ENCODE measurements around the gene POLR3G.
A peak's percentile ranks its signal among the peaks of the same experiment; 100 is the strongest.

Gene POLR3G

GRCh38 chr5:90504743-90505142 is 30.1 kb downstream of the POLR3G start:
- DNase-seq = no peak

DNA sequence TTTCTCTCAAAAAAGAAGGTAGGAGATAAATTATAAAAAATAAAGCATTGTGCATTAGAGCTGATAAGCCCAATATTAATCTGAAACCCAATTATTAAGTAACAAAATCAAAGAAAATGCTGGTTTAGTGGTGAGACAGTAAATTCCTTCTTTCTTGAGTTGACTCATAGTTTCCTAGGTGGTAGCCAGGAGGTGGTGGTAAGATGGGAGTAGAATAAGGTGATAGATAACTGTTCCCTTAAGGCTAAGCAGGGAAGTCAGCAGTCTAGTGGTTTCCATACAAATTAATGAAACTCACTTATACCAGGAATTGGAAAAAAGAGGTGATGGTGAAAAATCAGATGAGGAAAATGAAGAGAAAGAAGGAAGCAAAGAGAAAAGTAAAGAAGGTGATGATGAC is 31.6 kb downstream of the POLR3G start:
- DNase-seq = no peak

DNA sequence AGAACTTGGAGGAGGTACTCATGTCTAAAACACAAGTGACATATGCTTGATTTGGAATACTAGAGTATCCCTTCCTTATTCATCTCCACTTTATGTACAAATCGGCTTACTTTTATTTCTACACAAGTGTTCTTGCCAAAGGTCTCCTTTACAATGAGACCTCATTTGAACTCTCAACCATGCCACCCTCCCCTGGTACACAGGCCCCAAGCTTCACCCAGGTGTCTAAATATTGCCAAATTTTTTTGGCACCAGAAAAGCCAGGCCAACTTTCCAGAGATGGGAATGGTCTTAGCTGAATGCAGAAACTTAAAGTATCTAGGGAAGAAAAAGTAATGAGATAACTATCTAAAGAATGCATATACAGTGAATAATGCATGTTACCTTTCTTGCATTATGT is 35.8 kb downstream of the POLR3G start:
- no peak for DNase-seq

DNA sequence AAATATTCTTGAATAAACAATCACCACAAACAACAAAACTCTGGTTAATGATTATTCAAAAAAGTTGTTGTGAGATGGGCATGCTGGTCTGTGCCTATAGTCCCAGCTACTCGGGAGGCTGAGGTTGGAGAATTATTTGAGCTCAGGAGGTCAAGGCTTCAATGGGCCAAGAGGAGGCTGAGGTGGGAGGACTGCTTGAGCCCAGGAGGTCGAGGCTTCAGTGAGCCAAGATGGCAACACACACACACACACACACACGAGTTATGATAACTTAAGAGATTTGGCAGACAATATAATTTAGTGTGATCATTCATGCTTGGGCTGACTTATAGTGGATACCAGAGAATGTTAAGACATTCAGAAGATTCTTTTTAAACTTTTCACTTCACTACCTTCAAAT is 39.9 kb downstream of the POLR3G start:
- DNase-seq = no peak

DNA sequence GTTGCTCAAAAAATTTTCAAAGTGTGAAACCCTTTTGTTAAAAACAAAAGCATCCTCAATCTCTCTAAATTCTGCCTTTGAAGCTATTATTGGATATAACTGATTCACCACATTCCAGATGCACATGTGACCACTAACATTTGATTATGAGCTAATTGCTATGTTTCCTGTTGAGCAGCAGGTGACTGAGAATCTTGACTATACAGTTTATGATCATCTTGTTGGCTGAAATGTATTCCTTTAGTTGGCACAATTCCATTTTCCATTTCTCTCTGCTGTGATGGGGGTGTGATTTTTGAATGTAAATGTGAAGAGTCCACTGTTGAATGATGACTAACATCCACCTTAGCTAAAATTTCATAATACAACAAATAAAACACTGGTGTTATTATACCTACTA is 44.0 kb downstream of the POLR3G start:
- no peak for DNase-seq

- no peak for DNase-seq
Observed at GRCh38 chr5:90519081-90519480, 44.4 kb downstream of the POLR3G start.

- peak; percentile 66 for DNase-seq
Observed at GRCh38 chr5:90528601-90529193, 54.0 kb downstream of the POLR3G start.

DNA sequence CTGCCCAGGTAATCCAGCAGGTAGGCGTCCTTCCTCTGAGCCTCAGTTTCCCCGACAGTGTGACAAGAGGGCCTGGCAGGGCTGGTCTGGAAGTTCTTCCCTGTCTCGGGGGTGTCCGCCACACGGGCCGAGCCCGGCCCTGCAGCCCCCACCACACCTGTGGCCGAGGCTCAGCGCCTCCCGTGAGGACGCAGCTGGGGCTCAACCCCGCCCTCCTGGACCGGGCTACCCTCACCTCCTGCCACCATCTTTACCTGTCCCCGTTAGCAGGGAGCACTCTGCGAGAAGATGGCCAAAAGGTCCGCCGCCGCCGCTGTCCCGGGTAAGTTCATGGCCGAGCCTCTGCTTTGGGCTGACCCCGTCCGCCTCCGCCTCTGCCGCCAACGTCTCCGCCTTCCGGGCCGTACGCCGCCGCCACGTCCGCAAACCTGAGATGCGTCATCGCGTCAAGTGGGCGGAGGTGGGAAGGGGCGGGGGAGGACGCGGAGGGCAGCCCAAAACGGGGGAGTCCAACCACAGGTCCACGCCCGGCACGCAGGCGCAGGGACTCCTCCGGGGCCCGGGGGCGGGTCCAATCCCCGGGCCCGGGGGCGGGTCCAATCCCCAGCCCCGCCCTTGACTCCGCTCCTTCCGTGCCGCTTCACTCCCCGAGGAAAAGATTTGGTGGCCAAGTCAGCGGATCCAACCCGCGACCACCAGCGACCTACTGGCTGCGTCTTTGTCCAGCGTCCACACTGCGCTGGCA is 54.7 kb downstream of the POLR3G start, which contains the start of gene LYSMD3:
TSS of gene LYSMD3 (minus strand) at position 391 of the 745 bp plus-strand sequence. CDS start 4,295 bp downstream, outside the sequence.
- peak; percentile 92 for DNase-seq

DNA sequence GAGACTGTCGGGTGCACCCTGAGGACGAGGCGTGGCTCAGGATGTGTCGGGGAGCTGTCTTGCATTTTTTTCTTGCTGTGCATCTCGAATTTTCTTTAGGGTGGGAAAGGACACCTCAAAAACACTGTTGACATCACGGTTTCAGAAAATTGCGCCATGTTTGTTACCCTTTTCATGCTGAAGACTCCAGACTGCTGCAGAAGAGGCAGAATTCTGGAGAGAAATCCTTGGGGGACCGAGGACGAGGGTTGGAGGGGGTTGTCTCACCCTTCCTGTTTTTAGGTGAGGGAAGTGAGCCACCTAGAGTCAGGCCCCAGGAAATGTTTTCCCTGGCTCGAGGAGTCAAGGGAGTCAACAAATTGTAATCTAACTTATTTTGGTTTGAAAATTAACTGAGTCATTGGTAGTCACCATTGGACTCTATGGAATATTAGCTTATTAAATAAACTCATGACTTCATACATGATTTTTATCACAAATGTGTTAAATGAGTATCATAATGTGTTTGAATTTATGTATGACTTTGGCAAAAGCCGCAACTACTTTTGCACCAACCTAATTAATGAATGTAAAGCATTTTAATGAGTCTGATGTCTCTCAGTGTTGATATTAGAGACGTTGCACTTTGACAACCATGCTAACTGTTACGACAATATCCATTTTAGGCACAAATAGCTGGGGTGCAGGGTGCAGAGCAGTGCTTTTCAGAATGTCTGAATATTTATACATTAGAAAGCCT is 55.4 kb downstream of the POLR3G start:
- peak; percentile 66 for DNase-seq

DNA sequence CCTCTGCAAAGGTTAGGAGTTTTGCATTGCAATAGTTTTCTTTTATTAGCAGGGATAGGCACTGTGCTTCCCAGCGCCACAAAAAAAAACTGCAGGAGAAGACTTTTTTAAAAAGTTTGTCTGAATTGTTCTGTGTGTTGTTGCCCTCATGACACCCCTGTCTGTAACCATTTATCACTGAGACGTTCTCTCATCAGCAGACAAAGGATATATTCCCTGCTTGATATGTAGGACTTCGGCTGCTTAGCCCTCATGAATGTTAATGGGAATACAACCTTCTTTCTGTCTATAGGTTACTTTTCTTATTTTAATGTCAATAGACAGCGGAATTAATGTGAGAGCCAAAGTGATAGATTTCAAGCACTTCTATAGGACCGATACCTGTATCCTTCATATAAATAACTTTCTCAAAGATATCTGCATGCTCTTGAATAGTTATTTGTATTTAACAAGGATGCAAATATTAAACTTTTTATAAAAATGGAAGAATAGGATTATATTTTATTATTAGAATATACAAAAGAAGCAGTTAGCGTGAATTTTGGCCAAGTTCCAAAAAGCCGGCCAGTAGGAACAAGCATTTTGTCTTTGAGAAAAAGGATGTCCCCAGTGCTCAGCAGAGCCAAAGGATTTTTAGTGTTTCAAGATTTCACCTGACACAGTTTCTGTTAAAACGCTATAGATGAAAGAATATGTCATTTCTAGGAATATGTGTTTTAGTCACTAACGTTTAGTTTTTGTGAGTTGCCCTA is 56.2 kb downstream of the POLR3G start:
- no peak for DNase-seq

- DNase-seq = no peak
Observed at GRCh38 chr5:90533794-90534193, 59.1 kb downstream of the POLR3G start.

- no peak for DNase-seq
Observed at GRCh38 chr5:90534922-90535321, 60.3 kb downstream of the POLR3G start.

DNA sequence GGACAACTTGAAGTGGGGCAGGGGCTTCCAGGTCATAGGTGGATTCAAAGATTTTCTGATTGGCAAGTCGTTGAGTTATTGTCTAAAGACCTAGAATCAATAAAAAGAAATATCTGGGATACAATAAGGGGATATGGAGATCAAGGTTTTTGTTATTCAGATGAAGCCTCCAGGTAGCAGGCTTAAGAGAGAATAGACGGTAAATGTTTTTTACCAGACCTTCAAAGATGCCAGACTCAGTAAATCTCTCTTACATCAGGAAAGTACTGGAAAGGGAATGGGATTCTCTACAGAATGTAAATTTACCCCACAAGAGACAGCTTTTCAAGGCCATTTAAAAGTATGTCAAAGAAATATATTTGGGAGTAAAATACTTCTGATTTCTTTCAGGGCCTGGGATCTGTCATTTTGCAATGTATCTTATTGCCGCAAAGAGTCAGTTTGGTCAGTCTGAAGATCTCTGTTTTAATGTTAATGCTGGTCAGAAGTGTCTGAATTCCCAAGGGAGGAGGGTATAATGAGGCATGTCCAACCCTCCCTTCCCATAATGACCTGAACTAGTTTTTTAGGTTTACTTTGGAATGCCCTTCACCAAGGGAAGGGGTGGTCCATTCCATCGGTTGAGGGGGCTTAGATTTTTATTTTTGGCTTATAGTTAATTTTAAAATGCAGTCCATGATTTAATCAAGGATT is 68.3 kb downstream of the POLR3G start:
- no peak for DNase-seq

GRCh38 chr5:90545511-90545910 is 70.8 kb downstream of the POLR3G start:
- DNase-seq = no peak

DNA sequence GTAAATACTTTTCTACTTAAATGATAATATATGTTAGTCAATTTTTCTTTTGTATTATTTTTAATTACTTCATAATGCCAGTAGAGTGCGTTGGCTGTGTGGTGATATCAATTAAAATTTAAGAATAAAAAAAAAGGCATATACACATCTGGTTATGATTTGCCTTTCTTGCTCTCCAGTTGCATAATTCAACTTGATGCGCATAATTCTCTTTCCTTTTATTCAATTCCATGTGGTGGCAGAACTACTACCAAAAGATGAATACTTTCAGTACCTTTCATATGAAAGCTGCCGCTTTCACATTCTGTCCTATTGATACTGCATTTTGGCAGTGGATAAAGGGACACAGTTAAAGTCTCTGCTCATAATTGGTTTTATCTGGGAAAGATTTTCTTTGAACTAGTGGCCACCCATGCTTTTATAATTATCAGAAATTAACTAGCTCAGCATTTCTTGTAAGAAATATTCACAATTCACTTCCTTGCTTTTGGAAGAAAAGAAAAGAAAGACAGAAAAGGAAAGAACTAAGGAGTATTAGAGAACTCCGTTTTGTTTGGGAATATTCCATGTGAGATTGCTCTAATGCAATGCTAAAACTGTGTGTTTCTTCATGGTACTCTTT is 71.7 kb downstream of the POLR3G start:
- no peak for DNase-seq

GRCh38 chr5:90547072-90547536 is 72.4 kb downstream of the POLR3G start:
- DNase-seq = no peak

DNA sequence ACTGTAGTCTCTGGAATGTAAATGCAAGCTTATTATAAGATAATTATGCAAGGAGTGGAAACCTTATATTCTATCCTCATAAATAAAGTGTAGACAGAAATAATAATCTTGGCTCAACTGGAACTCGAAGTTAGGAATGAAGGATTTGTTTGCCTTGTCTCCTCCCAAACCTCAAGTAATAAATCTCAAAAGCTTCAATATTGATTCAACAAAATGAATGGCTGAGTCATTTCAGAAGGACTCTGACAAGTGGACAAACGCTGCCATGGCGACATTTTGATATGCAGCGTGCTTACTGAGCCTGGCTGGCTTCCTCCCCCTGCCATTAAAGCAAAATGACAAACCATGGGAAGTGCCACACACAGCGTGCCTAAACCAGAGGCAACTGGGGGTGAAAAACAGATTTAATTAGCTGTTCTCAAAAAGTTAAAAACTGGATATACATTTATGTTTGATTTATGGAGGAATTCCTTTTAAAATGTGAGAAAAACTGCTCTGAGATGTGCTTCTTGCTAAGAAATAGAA is 73.5 kb downstream of the POLR3G start:
- no peak for DNase-seq

DNA sequence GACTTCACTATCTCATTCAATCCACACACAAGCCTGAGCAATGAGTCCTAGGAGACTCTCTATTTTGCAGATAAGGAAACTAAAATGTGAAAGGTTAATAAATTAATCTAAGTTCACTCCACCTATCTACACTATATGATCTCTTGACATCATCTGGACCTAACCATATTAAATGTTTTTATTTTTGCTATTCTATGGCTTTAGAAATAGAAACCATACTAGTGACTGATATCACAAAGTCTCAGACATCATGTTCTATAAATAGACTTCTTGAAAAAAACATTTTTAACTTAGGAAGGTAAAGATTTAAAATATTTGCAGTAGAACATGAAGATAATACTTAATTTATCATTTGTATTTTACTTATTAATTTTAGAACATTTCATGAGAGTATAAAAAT is 74.6 kb downstream of the POLR3G start:
- no peak for DNase-seq

- DNase-seq = no peak
Observed at GRCh38 chr5:90549729-90550275, 75.1 kb downstream of the POLR3G start.

- DNase-seq = peak; percentile 11
Observed at GRCh38 chr5:90550963-90551362, 76.3 kb downstream of the POLR3G start.

GRCh38 chr5:90551376-90551775 is 76.7 kb downstream of the POLR3G start:
- DNase-seq = peak; percentile 10

All from inflammatory macrophage treated with lipopolysaccharide for 4 hours (primary cell).